HepG2 (cell line): ENCODE data around the gene PCDH12.

Source experiments
- RELA ChIP-seq: sonication (generic); formaldehyde crosslinking; IDR thresholded peaks from 2 replicates; pipeline ENCODE4 v1.4.0; 2020; ENCODE audit warnings: missing genetic modification reagents
- ZNF33B ChIP-seq: sonication (generic); formaldehyde crosslinking; IDR thresholded peaks from 2 replicates; pipeline ENCODE4 v1.5.1; 2020; ENCODE audit warnings: mild to moderate bottlenecking, missing genetic modification reagents

GRCh38 chr5:141934099-141934844, 23.7 kb downstream of the PCDH12 start:
- TF ChIP-seq ZNF33B (CRISPR knock-in tag) (no peak), RELA (CRISPR knock-in tag) (no peak)
